LoVo (cell line): ENCODE results near the gene INSRR.

Experiments
- DNase-seq: peaks from one replicate; pipeline ENCODE4 v3.0.0-alpha.2; 2016; ENCODE audit warnings: low spot score

Gene INSRR

DNA sequence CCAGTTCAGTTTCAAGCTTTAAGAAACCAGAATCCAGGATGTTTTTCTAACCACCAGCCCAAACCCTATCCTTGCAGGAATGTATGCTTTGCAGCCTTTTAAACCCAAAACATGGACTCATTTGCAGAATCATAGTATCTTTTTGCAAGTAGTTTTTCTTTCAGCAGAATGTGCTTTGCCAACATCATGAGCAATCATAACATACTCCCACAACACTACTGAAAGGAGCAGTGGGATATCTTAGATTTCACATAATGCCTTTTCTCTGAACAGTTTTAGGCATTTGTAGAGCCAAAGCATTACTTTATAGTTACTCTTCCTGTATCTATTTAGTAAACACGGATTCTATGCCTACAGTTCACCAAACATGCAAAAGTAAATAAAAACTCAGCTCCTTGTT, 32.3 kb downstream of the INSRR start:
- no peak for DNase-seq

DNA sequence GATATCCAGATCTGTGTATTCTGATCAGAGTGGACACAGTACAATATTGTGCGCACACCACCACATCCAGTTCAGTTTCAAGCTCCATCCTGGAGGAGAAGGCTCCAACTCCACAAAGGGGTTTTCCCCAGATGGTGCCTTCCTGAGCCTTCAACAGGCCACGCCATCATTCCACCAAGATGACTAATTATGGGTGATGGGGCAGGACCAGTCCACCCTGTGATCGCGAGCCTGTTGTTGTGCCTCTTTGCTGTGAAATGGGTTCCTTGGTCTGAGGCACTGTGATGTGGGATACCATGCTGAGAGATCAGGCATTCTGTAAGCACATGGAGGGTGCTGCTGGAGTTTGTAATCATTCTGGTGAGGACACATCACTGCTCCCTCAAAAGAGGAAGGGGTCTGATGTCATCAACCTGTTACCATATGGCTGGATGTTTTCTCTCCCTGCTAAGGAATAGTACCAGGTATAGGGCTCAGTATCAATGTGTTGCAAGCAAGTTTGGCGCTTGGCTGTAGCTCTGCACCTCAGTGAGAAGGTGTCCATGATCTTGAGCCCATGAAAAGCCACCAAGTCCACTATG, 35.6 kb downstream of the INSRR start:
- no peak for DNase-seq

GRCh38 chr1:156822680-156823079, 36.2 kb downstream of the INSRR start:
- no peak for DNase-seq

DNA sequence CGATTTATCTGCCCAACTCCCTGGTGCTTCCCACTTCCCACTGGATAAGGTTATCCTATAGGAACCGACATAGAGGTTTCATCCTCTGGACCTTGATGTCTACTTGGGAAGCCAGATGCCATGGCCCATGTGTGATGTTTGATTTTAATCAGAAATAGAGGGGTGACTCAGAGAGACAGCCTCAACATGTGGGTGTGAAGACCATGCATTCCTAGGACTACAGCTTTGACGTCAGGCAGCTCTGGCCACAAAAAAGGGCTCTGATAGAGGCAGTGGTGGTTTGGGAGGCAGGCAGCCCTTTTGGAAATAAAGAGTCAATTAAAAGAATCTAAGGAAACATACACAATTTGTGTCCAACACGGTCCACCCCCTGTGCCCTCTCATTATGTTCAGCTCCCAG, 37.1 kb downstream of the INSRR start:
- no peak for DNase-seq

DNA sequence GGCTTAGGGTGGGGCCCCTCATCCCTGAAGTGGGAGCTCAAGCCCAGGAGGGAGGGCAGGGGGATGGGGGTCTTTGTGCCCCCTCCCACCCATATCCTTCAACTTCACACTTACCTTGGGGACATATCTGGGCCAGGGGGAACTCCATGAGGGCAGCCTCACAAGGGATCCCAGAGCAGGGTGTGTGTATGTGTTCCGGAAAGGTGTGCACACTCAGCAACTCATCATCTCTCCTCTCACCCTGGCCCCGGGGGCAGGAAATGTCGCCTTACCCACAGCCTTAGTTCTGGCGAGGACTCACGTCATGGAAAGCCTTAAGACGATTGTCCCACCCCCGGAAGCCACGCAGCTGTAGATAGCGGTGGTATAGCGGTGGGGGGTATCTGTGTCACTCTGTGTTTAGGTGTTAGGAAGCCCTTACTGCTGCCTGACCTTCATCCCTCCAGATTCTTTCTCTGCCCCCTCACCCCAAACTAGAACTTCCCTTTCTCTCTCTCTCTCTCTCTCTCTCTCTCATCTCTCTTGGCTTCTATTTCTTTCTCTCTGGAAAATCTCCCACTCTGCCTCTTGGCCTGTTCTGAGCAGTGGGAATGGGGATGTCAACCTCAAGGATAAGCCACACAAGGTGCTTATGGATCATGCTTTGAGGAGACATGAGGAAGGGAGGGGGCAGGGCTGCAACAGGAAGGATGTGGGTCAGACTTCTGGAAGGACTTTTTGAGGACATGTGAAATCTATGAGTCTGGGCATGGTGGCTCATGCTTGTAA, 42.2 kb downstream of the INSRR start, which contains the start of gene SH2D2A:
SH2D2A (minus strand) TSS at position 288 of the 768 bp plus-strand sequence; CDS start at position 148, 140 bp downstream.
- no peak for DNase-seq

DNA sequence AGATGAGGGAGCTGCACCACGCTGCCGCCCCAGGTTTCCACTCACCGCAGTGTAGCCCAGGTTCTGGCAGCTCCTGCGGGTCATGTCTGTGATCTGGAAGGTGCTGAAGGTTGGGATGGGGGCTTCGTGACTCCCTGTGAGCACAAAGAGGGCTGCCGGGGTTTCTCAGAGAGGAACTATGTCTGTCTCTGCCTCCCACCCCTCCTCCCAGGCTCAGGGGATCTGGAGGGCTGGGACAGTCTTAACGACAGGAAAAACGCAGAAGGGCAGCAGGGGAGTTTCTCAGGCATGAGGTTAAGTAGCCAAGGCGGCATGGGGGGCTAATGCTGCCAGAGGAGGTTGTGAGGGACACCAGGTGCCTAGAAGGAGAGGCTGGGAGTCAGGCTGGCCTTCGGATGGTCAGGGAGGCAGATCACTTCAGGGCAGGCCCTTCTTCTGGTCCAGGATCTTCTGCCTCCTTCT, 42.9 kb downstream of the INSRR start:
- no peak for DNase-seq

GRCh38 chr1:156815307-156815826, 43.5 kb downstream of the INSRR start:
- no peak for DNase-seq

DNA sequence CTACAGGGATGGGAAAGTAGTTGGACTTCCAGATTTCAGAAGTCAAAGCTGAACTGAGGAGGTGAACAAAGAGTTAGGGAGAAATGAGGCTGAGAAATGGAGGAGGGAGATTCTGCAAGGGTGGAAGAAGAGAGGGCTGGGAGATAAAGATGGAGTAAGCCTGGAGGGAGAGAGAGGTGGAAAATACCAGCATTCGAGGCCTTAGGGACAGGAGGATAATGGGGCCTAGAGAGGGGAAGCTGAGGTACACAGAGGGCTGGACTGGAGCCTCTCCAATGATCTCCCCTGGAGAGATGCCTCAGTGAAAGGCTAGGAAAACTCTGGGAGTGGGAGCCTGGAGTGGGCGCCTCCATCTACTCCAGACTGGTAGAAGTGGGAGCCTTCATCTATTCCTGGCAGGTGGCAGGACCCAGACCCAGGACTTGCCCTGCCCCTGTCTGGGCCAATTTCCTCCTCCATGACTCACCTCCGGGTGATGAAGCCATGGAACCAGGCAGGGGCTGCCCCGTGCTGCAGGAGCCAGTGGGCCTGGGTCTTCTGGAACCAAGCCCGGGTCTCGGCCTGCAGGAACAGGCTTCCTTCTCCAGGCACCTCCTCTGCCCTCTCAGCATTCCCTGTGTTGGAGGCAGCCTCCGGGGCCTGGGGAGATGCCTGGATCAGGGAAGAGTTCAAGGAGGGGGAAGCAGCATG, 44.2 kb downstream of the INSRR start:
- DNase-seq: no peak

GRCh38 chr1:156813750-156814570, 45.0 kb downstream of the INSRR start:
- peak; percentile 77 for DNase-seq

GRCh38 chr1:156813298-156813697, 45.6 kb downstream of the INSRR start:
- no peak for DNase-seq

DNA sequence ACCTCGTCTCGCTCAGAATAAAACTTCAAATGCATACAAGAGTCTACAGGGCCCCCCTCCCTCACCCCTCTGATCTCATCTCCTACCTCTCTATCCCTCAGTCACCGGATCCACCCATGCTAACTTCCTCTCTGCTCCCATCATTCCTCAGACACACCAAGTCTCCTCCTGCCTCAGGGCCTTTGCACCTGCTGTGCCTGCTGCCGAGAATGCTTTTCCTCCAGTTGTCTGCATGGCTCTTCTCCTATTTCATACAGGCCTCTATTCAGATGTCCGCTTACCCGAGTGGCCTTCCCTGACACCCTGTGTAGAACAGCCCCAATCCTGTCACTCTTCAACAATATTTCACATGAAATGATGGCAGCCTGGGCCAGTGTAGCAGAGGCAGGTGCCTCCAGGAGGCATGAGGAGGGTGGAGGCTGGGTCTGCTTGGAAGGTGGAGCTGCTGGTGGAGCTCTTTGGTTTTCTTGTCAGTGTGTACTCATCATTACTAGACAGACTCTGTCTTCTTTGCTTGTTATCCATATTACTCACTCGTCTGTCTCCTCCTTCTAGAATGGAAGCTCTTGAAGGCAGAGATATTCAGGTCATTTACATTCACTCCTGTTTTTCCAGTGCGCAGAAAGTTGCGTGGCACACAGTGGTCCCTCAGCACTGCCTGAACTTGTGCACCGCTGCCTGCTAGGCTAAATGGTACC, 46.5 kb downstream of the INSRR start:
- no peak for DNase-seq

GRCh38 chr1:156811168-156811567, 47.7 kb downstream of the INSRR start:
- no peak for DNase-seq

GRCh38 chr1:156809711-156810366, 49.1 kb downstream of the INSRR start:
- DNase-seq: no peak

DNA sequence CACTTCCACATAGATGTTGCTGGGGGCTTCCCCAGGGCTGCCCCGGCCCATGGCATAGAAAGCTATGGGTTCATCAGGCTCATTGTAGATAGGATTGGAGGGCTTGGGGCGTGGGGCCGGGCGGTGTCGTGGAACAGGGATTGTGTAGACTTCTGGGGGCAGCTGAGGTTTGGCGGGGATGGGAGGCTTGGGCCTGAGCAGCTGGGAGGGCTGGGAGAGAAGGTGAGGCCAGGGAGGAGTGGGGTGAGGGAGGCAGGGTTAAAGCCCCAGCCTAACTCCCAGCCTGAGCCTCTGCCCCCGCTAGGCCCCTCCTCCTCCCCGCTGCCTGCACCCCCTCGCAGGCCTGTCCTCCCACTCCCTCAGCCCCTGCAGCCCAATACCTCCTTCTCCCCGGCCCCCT, 49.6 kb downstream of the INSRR start:
- no peak for DNase-seq

DNA sequence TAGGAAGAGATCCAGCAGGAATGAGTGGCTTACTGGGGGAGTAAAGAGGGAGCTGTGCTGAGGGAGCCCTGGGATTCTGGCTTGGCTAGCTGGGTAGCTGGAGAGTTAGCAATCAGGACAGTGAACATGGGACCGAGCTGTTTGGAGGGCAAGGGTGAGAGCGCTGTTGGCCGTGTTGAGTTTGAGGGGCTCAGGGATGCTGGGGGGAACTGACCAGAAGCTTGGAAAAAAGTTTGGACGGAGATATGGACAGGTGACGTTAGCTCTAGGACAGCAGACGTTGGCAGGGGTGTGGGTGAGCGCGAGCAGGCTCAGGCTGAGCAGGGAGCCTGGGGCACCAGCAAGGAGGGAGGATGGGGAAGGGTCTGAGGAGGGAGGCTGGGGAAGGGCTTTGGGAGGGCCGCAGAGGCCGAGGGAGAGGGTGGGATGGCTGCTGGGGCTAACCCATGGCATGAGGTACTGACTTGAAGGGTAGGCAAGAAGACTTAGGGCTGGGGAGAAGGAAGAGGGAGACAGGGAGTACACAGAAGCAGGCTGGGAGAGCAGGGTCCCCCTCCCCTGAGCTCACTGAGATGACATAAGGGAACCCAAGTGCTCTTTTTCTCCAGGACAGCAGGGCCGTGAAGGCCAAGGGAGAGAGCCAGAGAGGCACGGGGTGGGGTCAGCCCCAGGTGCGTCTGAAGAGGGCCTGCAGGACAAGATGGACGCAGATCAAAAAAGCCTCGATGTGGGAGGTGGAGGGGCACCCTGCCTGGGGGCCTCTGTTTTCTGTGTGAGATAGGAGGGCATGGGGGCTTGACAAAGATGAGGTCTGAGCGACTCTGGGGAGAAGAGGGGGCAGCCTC, 50.5 kb downstream of the INSRR start:
- no peak for DNase-seq

DNA sequence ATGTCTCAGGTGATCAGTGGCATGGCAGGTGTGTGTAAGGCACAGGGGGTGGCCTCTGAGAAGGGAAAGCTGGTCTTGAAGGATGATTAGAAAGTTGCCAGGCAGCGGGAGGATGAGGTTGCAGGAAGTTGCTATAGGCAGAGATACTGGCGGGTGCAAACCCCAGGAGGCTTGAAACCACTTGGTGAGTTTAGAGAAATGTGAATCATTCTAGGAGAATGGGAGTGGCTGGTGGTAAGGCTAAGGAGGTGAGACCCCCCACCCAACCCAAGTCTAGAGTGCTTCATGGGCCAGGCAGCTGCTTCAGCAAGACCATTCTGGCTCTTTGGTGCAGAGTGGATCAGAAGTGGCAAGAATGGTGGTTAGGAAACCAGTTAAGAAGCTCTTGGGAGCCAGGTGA, 51.3 kb downstream of the INSRR start:
- no peak for DNase-seq

DNA sequence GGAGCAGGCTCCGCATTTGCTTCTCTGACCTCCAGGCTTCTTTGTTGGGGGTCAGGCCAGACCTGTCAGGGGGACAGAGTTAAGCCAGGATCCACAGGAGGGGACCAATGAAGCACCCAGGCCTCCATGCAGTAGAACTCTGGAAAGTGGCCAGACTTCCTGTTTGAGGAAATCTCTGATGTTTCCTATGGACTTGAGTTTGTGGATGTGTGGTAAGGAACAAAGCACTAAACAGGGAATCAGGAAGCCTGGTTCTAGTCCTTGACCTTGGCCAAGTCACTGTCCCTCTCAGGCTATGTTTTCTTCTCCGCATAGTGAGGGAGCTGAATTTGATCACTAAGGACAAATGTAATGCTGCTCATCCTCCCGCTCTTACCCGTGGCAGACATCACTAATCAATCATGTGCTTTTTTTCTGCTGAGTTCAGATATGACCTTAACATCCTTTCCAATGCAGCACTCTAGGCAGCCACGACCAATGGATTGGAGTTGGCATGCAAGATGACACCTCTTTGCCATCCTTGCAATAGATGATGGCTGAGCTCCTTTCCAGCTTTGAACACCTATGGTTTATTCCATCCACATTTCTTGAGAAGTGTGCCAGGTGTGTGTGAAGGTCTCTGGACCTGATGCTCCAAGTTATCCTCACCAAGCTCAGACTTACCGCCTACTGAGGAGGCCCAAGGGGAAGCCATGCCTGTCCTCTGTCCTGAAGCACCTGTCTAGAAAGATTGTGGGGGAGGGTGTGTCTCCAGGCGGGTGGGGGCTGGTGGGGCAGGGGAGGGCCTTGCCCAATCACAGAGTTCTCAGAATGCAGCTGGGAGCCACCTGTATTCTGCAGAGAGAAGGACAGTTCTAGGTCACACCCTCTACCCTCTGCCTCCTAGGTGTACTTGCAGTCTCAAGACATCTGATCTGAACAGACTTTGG, 52.1 kb downstream of the INSRR start:
- DNase-seq: no peak

DNA sequence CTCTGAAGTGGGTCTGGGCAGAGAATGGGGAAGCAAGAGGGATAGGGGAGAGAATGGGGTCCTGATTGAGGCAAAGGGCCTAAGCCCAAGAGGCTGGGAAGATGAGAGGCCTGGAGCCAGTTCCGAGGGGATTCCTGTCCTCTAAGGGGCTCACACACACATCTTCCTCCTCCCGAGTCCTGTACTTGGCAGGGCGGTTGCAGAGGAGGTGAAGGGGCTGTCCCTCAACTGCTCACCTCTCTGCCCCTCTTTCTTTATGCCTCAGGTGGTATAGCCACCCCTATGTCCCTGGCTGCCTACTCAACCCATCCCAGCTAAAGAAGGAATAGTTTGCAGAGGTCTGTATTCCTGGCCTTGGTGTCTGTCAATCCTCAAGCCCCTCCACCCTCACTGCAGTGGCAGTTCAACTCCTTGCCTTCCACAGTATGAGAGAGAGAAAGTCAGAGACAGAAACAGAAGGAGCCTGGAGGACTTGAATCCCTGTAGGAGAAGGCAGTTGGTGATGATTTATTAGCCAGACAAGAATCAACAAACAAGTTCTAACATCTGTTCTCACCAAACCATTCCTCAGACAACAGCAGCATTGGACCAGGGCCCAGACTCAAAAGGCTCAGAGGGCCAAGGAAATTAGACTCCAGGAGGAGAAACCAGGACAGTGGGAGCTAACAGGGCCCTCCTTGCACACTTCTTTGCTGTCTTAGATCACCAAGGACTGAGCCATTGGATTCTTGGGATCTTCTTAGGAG, 53.0 kb downstream of the INSRR start:
- no peak for DNase-seq
